T47D (cell line): Measurements from ENCODE around the gene ARPC4.
"Not testable (repeated sequence)": the region's sequence is repeated elsewhere in the genome, so short reads cannot be mapped to it uniquely, and the experiment has no call there.

ENCODE experiments used
- DNase-seq, 2 experiments: peaks; one replicate each; pipeline versions ENCODE4 v3.0.0 to v3.0.0-alpha.2; 2011 to 2012; ENCODE audit warnings: low read depth in 1 of 2, low spot score in 1 of 2
- JUND ChIP-seq: IDR thresholded peaks from 2 replicates; pipeline ENCODE4 v1.6.1; 2012; ENCODE audit warnings: low read depth
- in situ Hi-C: cut with HindIII; loops from 2 replicates; pipeline ENCODE4 v1.10.0; 2016; ENCODE audit warnings: low sequenced_read_pairs, low pct_unique_long_range_greater_than_20kb

The ARPC4 gene

DNA sequence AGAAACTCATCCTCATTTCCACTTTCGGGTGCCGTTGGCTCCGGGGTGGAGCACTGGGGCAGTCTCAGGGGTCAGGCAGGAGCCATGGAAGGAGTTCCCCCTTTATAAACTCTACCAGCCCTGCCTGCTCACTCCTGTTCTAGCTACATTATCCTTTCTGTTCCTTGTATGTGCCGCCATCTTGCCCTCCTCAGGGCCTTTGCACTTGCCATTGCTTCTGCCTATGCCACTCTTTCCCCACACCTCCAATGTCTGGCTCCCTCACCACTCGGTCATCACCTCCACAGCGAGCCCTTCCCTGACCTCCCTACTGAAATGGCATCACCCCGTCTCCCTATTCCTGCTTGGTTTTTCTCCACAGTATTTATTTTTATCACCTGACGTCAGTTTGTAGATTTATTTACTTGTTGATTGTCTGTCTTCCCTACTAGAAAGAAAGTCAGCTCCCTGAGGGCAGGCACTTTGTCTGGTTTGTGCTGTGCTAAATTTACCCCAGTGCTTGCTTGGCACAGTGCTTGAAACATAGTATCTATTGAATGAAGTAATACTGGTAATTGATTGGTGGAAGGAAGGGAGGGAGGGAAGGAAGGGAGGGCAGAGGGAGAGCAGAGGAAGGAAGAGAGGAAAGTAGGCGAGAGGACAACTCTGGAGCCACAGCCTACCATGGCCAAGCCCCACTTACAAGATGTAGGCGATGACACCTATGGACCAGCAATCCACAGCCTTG, 31.9 kb upstream of the ARPC4 start:
- TF ChIP-seq JUND, result no peak
- no peak for DNase-seq
- in situ Hi-C loops, result no loop called here

DNA sequence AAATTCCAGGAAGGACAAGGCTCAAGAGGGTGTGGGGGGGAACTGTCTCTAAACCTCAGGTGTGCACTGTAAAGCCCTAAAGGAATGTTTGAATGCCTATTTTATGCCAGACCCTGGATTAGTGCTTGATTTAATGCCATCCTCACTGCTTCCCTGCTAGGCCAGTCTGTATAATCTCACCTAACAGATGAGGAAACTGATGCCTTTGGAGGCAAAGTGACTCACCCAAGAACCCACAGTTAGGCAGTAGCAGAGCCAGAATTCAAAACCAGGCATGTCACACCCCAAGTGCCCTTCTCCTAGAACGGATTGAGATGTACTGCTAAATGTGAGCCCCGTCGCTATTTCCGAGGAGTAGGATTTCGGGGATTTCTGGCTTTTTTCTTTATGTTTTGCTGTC, 31.0 kb upstream of the ARPC4 start:
- in situ Hi-C loops, result no loop called here
- no peak for TF ChIP-seq JUND
- no peak for DNase-seq

DNA sequence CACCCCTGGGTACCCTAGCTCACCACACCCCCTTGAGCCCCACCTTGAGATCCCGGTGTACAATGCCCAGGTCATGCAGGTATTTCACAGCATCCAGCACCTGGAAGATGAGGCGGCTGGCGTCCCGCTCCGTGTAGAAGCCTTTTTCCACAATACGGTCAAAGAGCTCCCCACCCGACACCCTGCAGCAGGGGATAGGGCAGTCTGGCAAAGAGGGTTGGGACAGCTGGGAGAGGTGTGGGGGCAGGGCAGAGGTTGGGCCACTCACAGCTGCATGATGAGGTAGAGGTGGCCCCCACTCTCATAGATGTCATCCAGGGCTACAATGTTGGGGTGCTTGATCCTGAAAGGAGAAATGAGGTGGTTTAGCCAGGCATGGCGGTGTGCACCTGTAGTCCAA, 30.0 kb upstream of the ARPC4 start:
- in situ Hi-C loops, result no loop called here
- TF ChIP-seq JUND, result no peak
- DNase-seq, result no peak

DNA sequence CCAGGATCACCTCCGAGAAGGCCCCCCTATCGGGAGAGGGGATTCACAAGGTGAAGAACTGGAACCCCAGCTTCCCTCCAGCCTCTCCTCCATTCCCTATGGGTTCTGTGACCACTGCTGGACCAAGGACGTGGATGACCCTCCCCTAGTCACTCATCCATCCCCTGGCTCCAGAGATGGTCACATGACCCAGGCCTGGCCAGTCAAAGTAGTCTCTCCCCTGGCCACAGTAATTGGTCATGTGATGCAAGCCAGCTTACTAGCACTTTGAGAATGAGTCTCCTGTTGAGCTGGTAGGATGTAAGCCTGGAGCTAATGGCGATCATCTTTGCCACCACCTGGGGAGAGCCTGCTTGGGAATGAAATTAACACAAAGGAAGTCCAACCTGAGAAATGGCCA, 27.0 kb upstream of the ARPC4 start:
- TF ChIP-seq JUND, result no peak
- DNase-seq, result peak in 1 of 2 experiments; percentile 8
- in situ Hi-C loops, result no loop called here

DNA sequence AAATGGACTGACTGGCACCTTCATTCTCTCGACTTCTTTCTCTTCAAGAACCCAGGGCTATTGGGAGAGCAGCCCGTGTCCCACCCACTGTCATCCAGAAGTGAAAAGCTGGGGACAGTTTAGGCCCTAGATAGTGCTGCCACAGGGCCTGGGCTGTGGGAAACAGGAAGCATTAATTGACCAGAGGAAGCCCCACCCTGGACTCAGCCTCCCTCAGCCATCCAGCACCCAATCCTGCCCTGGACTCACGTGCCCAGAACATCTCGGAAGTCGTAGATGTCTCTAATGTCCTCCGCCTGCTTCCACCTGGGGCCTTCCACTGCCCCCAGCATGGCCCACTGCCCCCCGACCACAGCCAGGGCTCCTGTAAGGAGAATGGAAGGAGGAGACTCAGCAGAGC, 25.5 kb upstream of the ARPC4 start:
- in situ Hi-C loops, result no loop called here
- TF ChIP-seq JUND, result no peak
- DNase-seq, result no peak

DNA sequence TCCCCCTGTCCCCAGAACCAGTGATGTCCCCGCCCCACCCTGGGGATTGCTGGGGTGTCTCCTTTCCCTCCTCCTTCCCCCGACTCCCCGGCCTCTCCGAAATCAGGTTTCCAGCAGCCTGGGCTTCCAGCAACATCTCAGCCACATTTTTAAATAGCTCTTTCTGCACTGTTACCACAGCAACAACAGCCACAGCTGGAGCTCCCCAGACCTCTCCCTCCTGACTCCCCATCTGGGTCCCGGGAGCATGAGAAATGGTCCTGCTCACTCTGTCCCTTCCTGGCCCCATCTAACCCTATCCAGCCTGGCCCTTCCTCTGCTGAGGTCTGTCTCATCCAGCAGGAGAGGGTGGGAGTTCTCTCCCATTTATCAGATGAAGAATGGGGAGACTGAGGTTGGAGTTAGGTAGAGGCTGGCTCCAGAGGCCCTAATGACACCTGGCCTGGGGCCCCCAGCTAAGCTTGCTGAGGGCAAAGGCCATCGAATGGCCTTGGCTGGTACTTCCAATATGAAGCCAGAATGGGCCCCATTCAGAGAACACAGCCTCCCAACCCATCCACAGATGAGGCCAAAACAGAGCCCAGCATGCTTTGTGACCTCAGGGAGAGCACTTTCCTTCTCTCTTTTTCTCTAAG, 24.6 kb upstream of the ARPC4 start:
- TF ChIP-seq JUND, result no peak
- DNase-seq, result no peak
- in situ Hi-C loops, result no loop called here

DNA sequence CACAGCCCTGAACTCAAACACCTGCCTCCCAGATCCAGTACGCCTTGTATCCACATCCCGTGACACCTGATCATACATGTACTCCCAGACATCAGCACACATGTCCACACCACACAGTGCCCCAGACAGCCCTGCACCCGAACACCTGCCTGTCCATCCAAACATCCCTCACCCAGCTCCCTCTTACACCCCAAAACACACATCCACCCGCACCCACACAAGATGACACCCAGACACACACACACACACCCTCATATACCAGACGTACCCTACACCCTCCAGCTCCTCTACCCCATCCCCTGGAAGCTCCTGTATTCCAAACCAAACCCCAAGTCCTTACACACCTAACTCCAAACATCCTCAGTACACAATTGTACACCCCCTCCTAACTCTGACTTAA, 23.9 kb upstream of the ARPC4 start:
- DNase-seq, result no peak
- in situ Hi-C loops, result no loop called here
- TF ChIP-seq JUND, result no peak

DNA sequence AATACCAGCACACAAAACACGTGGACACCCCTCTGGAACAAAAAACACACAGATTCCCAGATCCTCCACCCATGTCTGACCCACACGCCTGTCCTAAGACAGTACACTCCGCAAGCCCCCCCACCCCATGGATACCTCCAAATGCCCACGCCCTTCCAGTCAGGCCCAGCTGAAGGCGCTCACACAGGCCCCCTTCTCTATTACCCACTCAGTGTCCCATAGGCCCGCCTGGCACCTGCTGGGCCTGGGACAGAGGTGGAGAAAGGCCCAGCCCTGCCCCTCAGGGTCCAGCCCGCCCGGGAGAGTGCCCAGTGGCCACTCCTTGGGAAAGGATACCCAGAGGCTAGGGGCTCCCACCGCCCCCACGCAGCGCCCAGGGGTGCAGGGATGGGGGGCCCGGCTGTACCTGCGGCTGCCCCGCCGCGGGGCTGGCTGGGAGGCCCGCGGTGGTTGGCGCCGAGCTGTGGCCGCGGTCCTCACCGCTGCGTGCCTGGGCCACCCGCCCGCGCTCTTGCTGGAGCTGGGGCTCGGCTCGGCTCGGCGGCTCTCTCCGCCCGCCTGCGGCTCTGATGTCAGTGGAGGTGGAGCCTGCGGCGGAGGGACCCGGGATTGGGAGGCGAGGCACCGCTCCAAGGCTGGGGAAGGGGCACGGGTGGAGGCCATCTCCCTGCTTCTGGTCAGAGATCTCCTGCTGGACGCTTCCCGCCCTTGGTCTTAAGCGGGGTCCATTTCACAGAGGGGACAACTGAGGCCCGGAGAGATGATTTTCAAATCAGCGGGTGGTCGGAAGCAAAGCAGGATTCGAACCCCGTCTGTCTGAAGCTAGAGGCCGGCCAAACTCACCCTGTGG, 23.2 kb upstream of the ARPC4 start, which contains the start of gene CAMK1:
Gene CAMK1, minus strand, starts transcription at position 522 of the 850 bp plus-strand sequence. CDS start 2,198 bp downstream, outside the sequence.
- no peak for TF ChIP-seq JUND
- peak; percentile 70 to 81 for DNase-seq
- in situ Hi-C loops, result no loop called here

DNA sequence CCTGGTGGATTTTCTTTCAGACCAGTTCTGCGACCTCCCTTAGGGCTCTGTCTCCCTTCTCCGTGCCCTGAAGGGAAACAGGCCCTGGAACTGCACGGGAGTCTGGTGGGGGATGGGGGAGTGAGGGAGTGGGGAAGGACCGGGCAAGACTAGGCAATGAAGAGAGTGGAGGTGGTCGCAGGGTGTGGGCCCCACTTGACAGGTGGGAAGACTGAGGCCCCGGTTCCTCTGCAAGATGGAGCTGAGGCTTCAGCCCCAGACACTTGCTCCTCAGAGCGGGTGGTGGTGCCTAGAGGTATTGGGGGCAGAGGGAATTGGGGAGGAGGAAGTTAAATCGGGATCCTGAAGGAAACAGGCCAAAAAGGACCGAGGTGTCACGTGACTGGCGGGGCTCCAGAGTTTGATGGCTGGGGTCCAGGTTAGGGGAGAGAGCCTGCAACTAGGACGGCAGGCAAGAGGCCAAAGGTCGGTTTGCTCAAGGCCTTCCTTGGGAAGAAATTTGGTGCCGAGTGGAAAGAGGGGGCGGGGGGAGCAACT, 22.5 kb upstream of the ARPC4 start:
- TF ChIP-seq JUND, result no peak
- in situ Hi-C loops, result no loop called here
- DNase-seq, result no peak

DNA sequence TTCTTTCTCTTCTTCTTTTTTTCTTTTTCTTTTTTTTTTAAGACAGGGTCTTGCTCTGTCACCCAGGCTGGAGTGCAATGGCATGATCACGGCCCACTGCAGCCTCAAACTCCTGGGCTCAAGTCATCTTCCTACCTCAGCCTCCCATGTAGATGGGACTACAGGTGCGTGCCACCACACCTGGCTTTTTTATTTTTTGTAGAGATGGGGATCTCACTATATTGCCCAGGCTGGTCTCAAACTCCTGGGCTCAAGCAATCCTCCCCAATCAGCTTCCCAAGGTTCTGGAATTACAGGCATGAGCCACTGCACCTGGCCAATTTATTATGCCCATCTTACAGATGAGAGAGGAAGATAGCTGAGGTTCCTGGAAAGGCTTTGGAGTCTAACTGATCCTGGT, 21.9 kb upstream of the ARPC4 start:
- in situ Hi-C loops, DNase-seq: not testable (repeated sequence)

DNA sequence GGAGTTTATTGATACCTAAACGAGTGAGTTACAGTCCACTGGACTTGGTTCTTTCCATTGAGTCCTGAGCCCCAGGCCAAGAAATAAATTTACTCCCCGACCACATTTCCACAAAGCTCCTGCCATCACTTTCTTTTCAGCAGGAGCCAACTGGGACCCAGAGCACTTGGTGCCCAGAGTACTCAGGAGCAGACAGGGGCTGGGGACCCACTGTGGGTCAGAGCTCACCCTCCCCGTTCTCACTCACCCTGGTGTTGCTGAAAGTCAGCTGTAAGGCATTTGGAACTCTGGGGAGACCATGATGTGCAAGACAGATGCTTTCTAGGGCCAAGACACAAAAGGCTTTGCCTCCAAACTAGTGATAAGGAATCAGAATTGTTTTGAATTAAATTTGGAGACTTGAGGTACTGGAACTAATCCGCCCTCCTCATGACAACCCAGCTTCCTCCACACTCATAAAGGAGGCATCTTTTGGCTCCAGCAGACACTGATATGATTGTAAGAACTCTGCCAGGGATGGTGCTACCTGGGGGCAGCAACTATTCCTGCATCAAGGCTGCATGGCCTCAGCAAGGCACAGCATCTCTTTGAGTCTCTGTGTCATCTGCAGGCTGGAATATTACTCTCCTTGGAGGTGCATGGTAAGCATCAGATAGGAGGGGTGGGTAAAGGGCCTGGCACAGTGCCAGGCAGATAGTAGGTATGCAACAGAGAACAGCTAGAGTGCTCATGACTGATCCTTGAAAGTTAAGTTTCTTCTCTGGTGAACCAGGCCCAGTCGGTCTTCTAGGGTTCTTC, 15.8 kb upstream of the ARPC4 start:
- no peak for TF ChIP-seq JUND
- DNase-seq, result no peak
- in situ Hi-C loops, result no loop called here

DNA sequence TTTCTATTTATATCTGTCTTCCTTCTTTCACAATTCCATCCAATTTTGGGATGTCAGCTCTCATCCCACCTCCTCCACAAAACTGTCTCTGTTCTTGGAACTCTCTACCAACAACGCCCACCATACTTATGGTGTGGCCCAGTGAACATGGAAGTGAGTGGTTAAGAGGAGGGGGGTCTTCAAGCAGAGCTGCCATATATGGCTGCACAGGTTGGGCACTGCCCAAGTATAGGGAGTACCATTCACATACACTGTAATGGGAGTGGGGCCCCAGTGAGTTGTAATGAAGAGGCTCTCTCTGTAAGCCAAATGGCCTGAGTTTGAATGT, 15.2 kb upstream of the ARPC4 start:
- no peak for TF ChIP-seq JUND
- in situ Hi-C loops, result no loop called here
- no peak for DNase-seq
